Esophagus squamous epithelium (tissue), 5 donors: Measurements from ENCODE around the gene TAS1R1. TPM values are rescaled to one million over a fixed set of nuclear protein-coding genes. Genes with fewer than 3 reads are reported as not detected.

Source experiments
- DNase-seq: peaks from one replicate; lab custom pipeline; 2025; lab: John Stamatoyannopoulos, UW
- H3K27ac ChIP-seq, 4 donors: fragments of 200-600 bp; sonication (generic); one replicate each; pipeline ENCODE4 v1.5.1; 2016 to 2019; ENCODE audit warnings: mild to moderate bottlenecking in 1 of 4
- H3K27me3 ChIP-seq, 4 donors: fragments of 200-600 bp; sonication (generic); 1 replicate in 3 of 4; 2 replicates in 1 of 4; pipeline versions ENCODE4 v1.5.1 to v1.6.0; 2017 to 2021; ENCODE audit warnings: antibody characterized with exemption in 1 of 4
- H3K36me3 ChIP-seq, 3 donors: fragments of 200-600 bp; sonication (generic); one replicate each; pipeline ENCODE4 v1.5.1; 2016 to 2019
- H3K4me1 ChIP-seq, 3 donors: fragments of 200-600 bp; sonication (generic); one replicate each; pipeline ENCODE4 v1.5.1; 2017 to 2019
- H3K4me3 ChIP-seq, 4 donors: fragments of 200-600 bp; sonication (generic); 1 replicate in 3 of 4; 2 replicates in 1 of 4; pipeline ENCODE4 v1.5.1; 2016 to 2019; ENCODE audit warnings: mild to moderate bottlenecking in 2 of 4, moderate library complexity in 1 of 4
- H3K9me3 ChIP-seq, 3 donors: fragments of 200-600 bp; sonication (generic); one replicate each; pipeline ENCODE4 v1.5.1; 2016 to 2019
- CTCF ChIP-seq, 6 experiments: fragments of 450-650 bp in 4 of 6; fragments of 200-600 bp in 2 of 6; sonication (generic) in 2 of 6; IDR thresholded peaks; one replicate each; pipeline ENCODE4 v1.5.1; 2016 to 2019; ENCODE audit warnings: antibody characterized with exemption in 6 of 6, mild to moderate bottlenecking in 4 of 6, moderate library complexity in 4 of 6
- POLR2A ChIP-seq, 4 donors: fragments of 450-650 bp; IDR thresholded peaks; one replicate each; pipeline ENCODE4 v1.6.1; 2017; ENCODE audit warnings: antibody characterized with exemption in 4 of 4, mild to moderate bottlenecking in 4 of 4, moderate library complexity in 3 of 4
- WGBS, 2 donors: methylation state at CpG; one replicate each; pipeline ENCODE4 v1.1.5; 2018; 5-methylcytosine and 5-hydroxymethylcytosine counted together
- intact Hi-C: fragments of 100-400 bp; cut with DNase I; formaldehyde crosslinking; loops from one replicate; pipeline ENCODE4 v1.15.0; 2022
- total RNA-seq, 4 donors: library from RNA; depleted of rRNA; stranded (reverse); fragments of >200 nt; gene quantifications; one replicate each; pipeline ENCODE4 v1.1.0, GENCODE V29; 2016
- donor health status: DM: yes; HTN: yes; CAD: no.

TAS1R1 gene
- total RNA-seq, 4 donors from 2014 or later = not detected

- no peak overlapping the region for H3K4me3 ChIP-seq
- WGBS, 2 donors = 68 to 77% methylated on average over 4 to 6 of the region's 6 CpGs
- no peak for TF ChIP-seq POLR2A (IDR thresholded peaks at IDR 0.05)
- TF ChIP-seq CTCF (IDR thresholded peaks at IDR 0.05) = no peak
These were observed 44.6 kb upstream of the TAS1R1 start for GRCh38 chr1:6510493-6510892.

GRCh38 chr1:6511056-6511455 is 44.1 kb upstream of the TAS1R1 start:
- Histone ChIP-seq H3K9me3 (no peaks in the 10 kb centered on the region), H3K4me1 (peaks cover 0 to 17% (median 7%) of the 10 kb centered on the region in 3 donors), H3K27ac (no peak overlapping the region), H3K36me3 (no peaks in the 10 kb centered on the region), H3K4me3 (no peak overlapping the region), H3K27me3 (peaks cover 0 to 21% (median 0%) of the 10 kb centered on the region in 4 donors)
- WGBS, 2 donors = 61 to 82% methylated on average over 4 to 5 of the region's 6 CpGs
- intact Hi-C loops = no loop called here
- TF ChIP-seq POLR2A (IDR thresholded peaks at IDR 0.05) = no peak
- TF ChIP-seq CTCF (IDR thresholded peaks at IDR 0.05) = no peak
- no peak for DNase-seq

More at GRCh38 chr1:6510493-6510892, 44.6 kb upstream of the TAS1R1 start:
- intact Hi-C loops = no loop called here
- no peaks in the 10 kb centered on the region for H3K9me3 ChIP-seq
- H3K27ac ChIP-seq = no peak overlapping the region
- no peak for DNase-seq
- peaks cover 0 to 17% (median 7%) of the 10 kb centered on the region in 3 donors for H3K4me1 ChIP-seq
- no peaks in the 10 kb centered on the region for H3K36me3 ChIP-seq
- H3K27me3 ChIP-seq = peaks cover 0 to 25% (median 0%) of the 10 kb centered on the region in 4 donors

GRCh38 chr1:6511561-6512244 is 43.4 kb upstream of the TAS1R1 start:
- H3K4me3 ChIP-seq = no peak overlapping the region
- no peak overlapping the region for H3K27ac ChIP-seq
- no peak for DNase-seq
- WGBS, 2 donors = 83 to 93% methylated on average over 5 to 8 of the region's 16 CpGs
- H3K36me3 ChIP-seq = no peaks in the 10 kb centered on the region
- intact Hi-C loops = no loop called here
- TF ChIP-seq POLR2A (IDR thresholded peaks at IDR 0.05) (no peak), CTCF (IDR thresholded peaks at IDR 0.05) (no peak)
- no peaks in the 10 kb centered on the region for H3K9me3 ChIP-seq
- peaks cover 0 to 15% (median 0%) of the 10 kb centered on the region in 4 donors for H3K27me3 ChIP-seq
- H3K4me1 ChIP-seq = peaks cover 0 to 17% (median 7%) of the 10 kb centered on the region in 3 donors

- H3K4me3 ChIP-seq = no peak overlapping the region
- H3K4me1 ChIP-seq = peaks cover 0 to 17% (median 7%) of the 10 kb centered on the region in 3 donors
- DNase-seq = no peak
- no peaks in the 10 kb centered on the region for H3K9me3 ChIP-seq
- H3K27ac ChIP-seq = no peak overlapping the region
- intact Hi-C loops = no loop called here
- peaks cover 0 to 15% (median 0%) of the 10 kb centered on the region in 4 donors for H3K27me3 ChIP-seq
- TF ChIP-seq CTCF (IDR thresholded peaks at IDR 0.05) (no peak), POLR2A (IDR thresholded peaks at IDR 0.05) (no peak)
- WGBS, 2 donors = 84 to 92% methylated on average over 11 of the region's 19 CpGs
- H3K36me3 ChIP-seq = no peaks in the 10 kb centered on the region
These were observed 42.7 kb upstream of the TAS1R1 start for GRCh38 chr1:6512245-6512907.

GRCh38 chr1:6512908-6513280 is 42.2 kb upstream of the TAS1R1 start:
- H3K27me3 ChIP-seq = peaks cover 0 to 13% (median 0%) of the 10 kb centered on the region in 4 donors
- no peaks in the 10 kb centered on the region for H3K9me3 ChIP-seq
- no peak overlapping the region for H3K4me3 ChIP-seq
- no peak overlapping the region for H3K27ac ChIP-seq
- no peaks in the 10 kb centered on the region for H3K36me3 ChIP-seq
- no peak for TF ChIP-seq CTCF (IDR thresholded peaks at IDR 0.05)
- no peak for TF ChIP-seq POLR2A (IDR thresholded peaks at IDR 0.05)
- DNase-seq = no peak
- H3K4me1 ChIP-seq = peaks cover 0 to 17% (median 7%) of the 10 kb centered on the region in 3 donors
- 68 to 72% methylated on average over 7 to 8 of the region's 8 CpGs for WGBS, 2 donors
- intact Hi-C loops = no loop called here
